ENCODE data around the gene SYT13. TPM values are rescaled to one million over a fixed set of nuclear protein-coding genes. Genes with fewer than 3 reads are reported as not detected.
A peak's percentile ranks its signal among the peaks of the same experiment; 100 is the strongest.

Gene SYT13
- total RNA-seq, 2 donors from 2014 or later, result 23.4 to 31.5 TPM

GRCh38 chr11:45333001-45333971 lies 47.1 kb upstream of the SYT13 start:
- no peak overlapping the region for H3K4me3 ChIP-seq
- H3K36me3 ChIP-seq, result no peaks in the 10 kb centered on the region
- intact Hi-C loops (cut with DNase I), result loop anchor here (5.0 to 10.0 kb wide), 2 partner anchors 78 to 406 kb away; no protein-coding TSS in a partner anchor
- H3K9ac ChIP-seq (ENCODE audit: low read depth in 2 of 2, low read length in 2 of 2), result no peak overlapping the region
- no peak overlapping the region for H3K27ac ChIP-seq
- TF ChIP-seq CTCF (IDR thresholded peaks at IDR 0.05), result no peak
- peak; percentile 31 for DNase-seq
- no peaks in the 10 kb centered on the region for H3K4me1 ChIP-seq
- H3K27me3 ChIP-seq, result no peaks in the 10 kb centered on the region
- no peaks in the 10 kb centered on the region for H3K9me3 ChIP-seq

DNA sequence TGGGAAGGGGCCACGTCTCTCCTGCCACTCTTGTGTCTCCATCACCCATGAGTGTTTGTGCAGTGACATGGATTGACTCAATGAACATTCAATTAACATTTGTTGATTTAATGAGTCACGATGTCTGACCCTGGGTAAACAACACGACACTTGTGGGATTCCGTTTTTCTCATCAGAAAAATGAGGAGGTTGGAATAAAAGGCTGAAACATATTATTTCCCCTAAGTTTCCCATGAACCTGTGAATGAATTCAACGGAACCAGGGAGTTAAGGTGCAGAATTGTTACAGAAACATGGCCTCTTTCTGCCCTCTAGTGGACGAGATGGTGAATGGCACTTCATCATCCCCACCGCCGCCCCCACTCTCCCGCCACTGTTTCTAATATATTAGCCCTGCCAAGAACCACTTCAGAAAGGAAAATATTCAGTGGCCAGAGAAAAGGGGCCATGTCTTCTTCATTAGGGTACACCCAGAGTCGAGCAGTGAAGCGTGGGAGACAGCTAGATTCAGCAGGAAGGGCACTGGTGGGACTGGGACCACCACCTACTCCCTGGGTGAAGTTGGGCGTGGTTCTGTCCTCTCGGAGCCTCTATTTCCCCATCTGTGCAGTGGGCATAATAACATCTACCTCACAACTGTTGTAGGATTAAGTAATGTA lies 46.3 kb upstream of the SYT13 start:
- no peak overlapping the region for H3K9ac ChIP-seq (ENCODE audit: low read depth in 2 of 2, low read length in 2 of 2)
- no peaks in the 10 kb centered on the region for H3K27me3 ChIP-seq
- H3K36me3 ChIP-seq, result no peaks in the 10 kb centered on the region
- no peak overlapping the region for H3K27ac ChIP-seq
- H3K9me3 ChIP-seq, result no peaks in the 10 kb centered on the region
- peak; percentile 82 for TF ChIP-seq CTCF (IDR thresholded peaks at IDR 0.05)
- no peaks in the 10 kb centered on the region for H3K4me1 ChIP-seq
- DNase-seq, result peak; percentile 38
- H3K4me3 ChIP-seq, result no peak overlapping the region
- intact Hi-C loops (cut with DNase I), result loop anchor here (5.0 to 10.0 kb wide), 2 partner anchors 78 to 405 kb away; no protein-coding TSS in a partner anchor

GRCh38 chr11:45331839-45332238 lies 45.7 kb upstream of the SYT13 start:
- no peak overlapping the region for H3K27ac ChIP-seq
- no peak overlapping the region for H3K4me3 ChIP-seq
- H3K36me3 ChIP-seq, result no peaks in the 10 kb centered on the region
- intact Hi-C loops (cut with DNase I), result loop anchor here (2.0 to 10.0 kb wide), 3 partner anchors 77 to 405 kb away; no protein-coding TSS in a partner anchor
- no peaks in the 10 kb centered on the region for H3K27me3 ChIP-seq
- H3K4me1 ChIP-seq, result no peaks in the 10 kb centered on the region
- no peak for TF ChIP-seq CTCF (IDR thresholded peaks at IDR 0.05)
- DNase-seq, result no peak
- H3K9ac ChIP-seq (ENCODE audit: low read depth in 2 of 2, low read length in 2 of 2), result no peak overlapping the region
- H3K9me3 ChIP-seq, result no peaks in the 10 kb centered on the region

DNA sequence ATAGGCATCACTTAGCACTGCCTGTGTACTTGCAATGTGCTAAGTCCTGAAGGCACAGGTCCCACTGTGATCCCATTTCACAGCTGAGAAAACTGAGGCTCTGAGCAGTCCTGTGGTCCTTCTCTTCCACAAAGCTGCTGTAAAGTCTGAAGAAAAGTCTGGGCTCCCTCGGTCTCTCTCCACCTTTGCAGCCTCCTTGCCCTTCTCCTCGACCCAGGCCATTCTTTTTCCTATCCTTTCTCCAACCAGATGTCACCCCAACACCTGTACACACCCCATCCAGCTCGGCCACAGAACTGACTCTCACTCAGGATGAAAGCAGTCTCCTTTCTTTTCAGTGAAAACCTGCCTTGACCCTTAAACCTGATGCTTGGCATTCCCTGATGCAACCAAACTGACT lies 42.6 kb upstream of the SYT13 start:
- H3K9ac ChIP-seq (ENCODE audit: low read depth in 2 of 2, low read length in 2 of 2), result no peak overlapping the region
- no peak overlapping the region for H3K4me3 ChIP-seq
- no peaks in the 10 kb centered on the region for H3K36me3 ChIP-seq
- DNase-seq, result no peak
- intact Hi-C loops (cut with DNase I), result no loop called here
- TF ChIP-seq CTCF (IDR thresholded peaks at IDR 0.05), result no peak
- H3K9me3 ChIP-seq, result no peaks in the 10 kb centered on the region
- H3K27me3 ChIP-seq, result no peaks in the 10 kb centered on the region
- no peak overlapping the region for H3K27ac ChIP-seq
- no peaks in the 10 kb centered on the region for H3K4me1 ChIP-seq

GRCh38 chr11:45324459-45324858 lies 38.3 kb upstream of the SYT13 start:
- Histone ChIP-seq H3K27me3 (no peaks in the 10 kb centered on the region), H3K9ac (ENCODE audit: low read depth in 2 of 2, low read length in 2 of 2) (no peak overlapping the region), H3K4me1 (no peaks in the 10 kb centered on the region), H3K27ac (no peak overlapping the region), H3K9me3 (no peaks in the 10 kb centered on the region), H3K4me3 (no peak overlapping the region), H3K36me3 (no peaks in the 10 kb centered on the region)
- DNase-seq, result no peak
- no peak for TF ChIP-seq CTCF (IDR thresholded peaks at IDR 0.05)
- intact Hi-C loops (cut with DNase I), result no loop called here
